Mesothelial cell of epicardium (in vitro differentiated cells): ENCODE data around the gene AHRR. TPM values are rescaled to one million over a fixed set of nuclear protein-coding genes. Genes with fewer than 3 reads are reported as not detected.

Experiments used
- DNase-seq, 2 experiments: peaks; one replicate each; pipeline ENCODE4 v3.0.0; 2021; ENCODE audit warnings: low spot score in 2 of 2; ENCODE audit not compliant: unreplicated experiment in 2 of 2
- H3K27ac Mint-ChIP-seq: 2 replicates; pipeline ENCODE4 v1.8.0; 2021; ENCODE audit warnings: mixed read lengths
- H3K27me3 Mint-ChIP-seq: 2 replicates; pipeline ENCODE4 v1.8.0; 2021; ENCODE audit warnings: low read depth, mixed read lengths
- H3K36me3 Mint-ChIP-seq: 2 replicates; pipeline ENCODE4 v1.8.0; 2021; ENCODE audit warnings: mixed read lengths
- H3K4me1 Mint-ChIP-seq: 2 replicates; pipeline ENCODE4 v1.8.0; 2021; ENCODE audit warnings: mixed read lengths
- H3K4me3 Mint-ChIP-seq: 2 replicates; pipeline ENCODE4 v1.8.0; 2021; ENCODE audit warnings: mild to moderate bottlenecking, moderate library complexity, mixed read lengths
- H3K9me3 Mint-ChIP-seq: 2 replicates; pipeline ENCODE4 v1.8.0; 2021; ENCODE audit warnings: mixed read lengths
- total RNA-seq: library from RNA; stranded (reverse); gene quantifications from 3 replicates; pipeline ENCODE4 v1.2.1, GENCODE V29; 2021
- TF ChIP-seq, protein P1 (sequence below): fragments of 200-600 bp; sonication (generic); IDR thresholded peaks from one replicate; pipeline ENCODE4 v1.5.0; 2021; ENCODE audit warnings: antibody characterized with exemption; ENCODE audit not compliant: unreplicated experiment

The AHRR gene
- total RNA-seq, 1 donor from 2014 or later, result 12.7 TPM

DNA sequence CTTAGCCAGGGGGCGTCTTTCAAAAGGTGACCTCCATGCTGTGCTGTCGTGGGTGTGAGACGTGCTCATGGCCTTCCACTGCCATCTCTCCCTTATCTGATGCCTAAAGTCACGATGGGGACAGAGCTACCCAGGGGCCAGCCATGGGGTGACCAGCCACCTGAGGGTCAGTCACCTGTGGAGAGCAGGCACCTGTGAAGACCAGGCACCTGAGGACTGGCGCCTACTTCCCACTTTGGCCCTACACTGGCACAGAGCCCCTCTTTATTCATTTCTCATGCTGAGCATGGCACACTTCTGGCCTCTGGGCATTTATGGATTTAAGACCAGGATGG is 115.1 kb downstream of the AHRR start:
- DNase-seq, result no peak
- Mint-ChIP-seq H3K27me3 (peaks cover 3% of the 10 kb centered on the region), H3K4me3 (no peak overlapping the region), H3K4me1 (no peaks in the 10 kb centered on the region), H3K36me3 (no peaks in the 10 kb centered on the region), H3K9me3 (no peaks in the 10 kb centered on the region), H3K27ac (no peak overlapping the region)
- TF ChIP-seq, protein P1, sequence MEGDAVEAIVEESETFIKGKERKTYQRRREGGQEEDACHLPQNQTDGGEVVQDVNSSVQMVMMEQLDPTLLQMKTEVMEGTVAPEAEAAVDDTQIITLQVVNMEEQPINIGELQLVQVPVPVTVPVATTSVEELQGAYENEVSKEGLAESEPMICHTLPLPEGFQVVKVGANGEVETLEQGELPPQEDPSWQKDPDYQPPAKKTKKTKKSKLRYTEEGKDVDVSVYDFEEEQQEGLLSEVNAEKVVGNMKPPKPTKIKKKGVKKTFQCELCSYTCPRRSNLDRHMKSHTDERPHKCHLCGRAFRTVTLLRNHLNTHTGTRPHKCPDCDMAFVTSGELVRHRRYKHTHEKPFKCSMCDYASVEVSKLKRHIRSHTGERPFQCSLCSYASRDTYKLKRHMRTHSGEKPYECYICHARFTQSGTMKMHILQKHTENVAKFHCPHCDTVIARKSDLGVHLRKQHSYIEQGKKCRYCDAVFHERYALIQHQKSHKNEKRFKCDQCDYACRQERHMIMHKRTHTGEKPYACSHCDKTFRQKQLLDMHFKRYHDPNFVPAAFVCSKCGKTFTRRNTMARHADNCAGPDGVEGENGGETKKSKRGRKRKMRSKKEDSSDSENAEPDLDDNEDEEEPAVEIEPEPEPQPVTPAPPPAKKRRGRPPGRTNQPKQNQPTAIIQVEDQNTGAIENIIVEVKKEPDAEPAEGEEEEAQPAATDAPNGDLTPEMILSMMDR, result no peak

- peak overlapping the region; percentile 34 for H3K27ac Mint-ChIP-seq
- no peaks in the 10 kb centered on the region for H3K9me3 Mint-ChIP-seq
- H3K4me3 Mint-ChIP-seq, result no peak overlapping the region
- TF ChIP-seq, protein P1, result no peak
- H3K36me3 Mint-ChIP-seq, result no peaks in the 10 kb centered on the region
- H3K4me1 Mint-ChIP-seq, result peaks cover 5% of the 10 kb centered on the region
- no peak for DNase-seq
- peaks cover 3% of the 10 kb centered on the region for H3K27me3 Mint-ChIP-seq
Observed at GRCh38 chr5:437281-437771, 115.8 kb downstream of the AHRR start.

DNA sequence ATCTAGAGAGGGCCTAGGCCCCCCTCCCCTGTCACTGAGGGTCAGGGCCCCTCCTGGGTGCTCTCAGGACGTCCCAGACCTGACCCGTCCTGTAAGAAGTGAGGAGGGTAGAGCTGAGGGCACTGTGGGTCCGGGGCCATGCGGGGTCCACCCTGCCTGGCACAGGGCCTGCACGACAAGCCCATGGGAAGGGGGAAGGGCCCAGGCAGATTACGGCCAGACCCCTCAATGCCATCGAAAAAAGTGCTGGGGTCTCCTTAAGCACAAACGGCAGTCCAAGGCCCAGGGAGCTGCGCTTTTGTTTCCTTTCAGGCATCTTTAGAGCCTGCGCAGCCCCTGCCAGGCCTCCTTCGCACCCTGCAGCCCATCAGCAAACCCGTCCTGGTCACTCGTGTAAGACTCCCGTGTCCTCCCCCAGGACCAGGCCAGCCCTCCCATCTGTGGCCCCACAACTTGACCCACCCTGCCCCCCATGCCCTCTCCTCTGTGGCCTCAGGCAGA is 117.0 kb downstream of the AHRR start:
- Mint-ChIP-seq H3K27ac (no peak overlapping the region), H3K36me3 (no peaks in the 10 kb centered on the region), H3K4me1 (peaks cover 9% of the 10 kb centered on the region), H3K9me3 (no peaks in the 10 kb centered on the region), H3K4me3 (no peak overlapping the region), H3K27me3 (peaks cover 3% of the 10 kb centered on the region)
- TF ChIP-seq, protein P1, result no peak
- DNase-seq, result no peak

- no peak overlapping the region for H3K27ac Mint-ChIP-seq
- H3K9me3 Mint-ChIP-seq, result no peaks in the 10 kb centered on the region
- no peak for DNase-seq
- TF ChIP-seq, protein P1, result no peak
- H3K4me3 Mint-ChIP-seq, result no peak overlapping the region
- H3K27me3 Mint-ChIP-seq, result peaks cover 3% of the 10 kb centered on the region
- peaks cover 12% of the 10 kb centered on the region for H3K4me1 Mint-ChIP-seq
- H3K36me3 Mint-ChIP-seq, result no peaks in the 10 kb centered on the region
Observed at GRCh38 chr5:439181-439580, 117.7 kb downstream of the AHRR start.

GRCh38 chr5:439636-440035 is 118.1 kb downstream of the AHRR start:
- Mint-ChIP-seq H3K4me3 (no peak overlapping the region), H3K27ac (no peak overlapping the region)

More at GRCh38 chr5:439636-440035, 118.1 kb downstream of the AHRR start:
- DNase-seq, result no peak
- Mint-ChIP-seq H3K27me3 (peaks cover 3% of the 10 kb centered on the region), H3K4me1 (peaks cover 16% of the 10 kb centered on the region), H3K9me3 (no peaks in the 10 kb centered on the region), H3K36me3 (no peaks in the 10 kb centered on the region)
- TF ChIP-seq, protein P1, result no peak
